Measurements from ENCODE around the gene TNS3.
"Not testable (repeated sequence)": the region's sequence is repeated elsewhere in the genome, so short reads cannot be mapped to it uniquely, and the experiment has no call there.

Gene TNS3

GRCh38 chr7:47610506-47611044 is 28.7 kb upstream of the TNS3 start:
- TF ChIP-seq GATA1 (IDR thresholded peaks at IDR 0.05; ENCODE audit: low read depth, low read length), result no peak
- TF ChIP-seq POLR2A (IDR thresholded peaks at IDR 0.05; ENCODE audit: low read length), result no peak
- no peak for DNase-seq

GRCh38 chr7:47609803-47610452 is 28.0 kb upstream of the TNS3 start:
- no peak for DNase-seq
- TF ChIP-seq POLR2A (IDR thresholded peaks at IDR 0.05; ENCODE audit: low read length) (no peak), GATA1 (IDR thresholded peaks at IDR 0.05; ENCODE audit: low read depth, low read length) (no peak)

GRCh38 chr7:47606593-47607046 is 24.7 kb upstream of the TNS3 start:
- DNase-seq, result not testable (repeated sequence)

- no peak for DNase-seq
- no peak for TF ChIP-seq GATA1 (IDR thresholded peaks at IDR 0.05; ENCODE audit: low read depth, low read length)
- no peak for TF ChIP-seq POLR2A (IDR thresholded peaks at IDR 0.05; ENCODE audit: low read length)
These were observed 24.1 kb upstream of the TNS3 start for GRCh38 chr7:47605816-47606575.

GRCh38 chr7:47604496-47604890 is 22.6 kb upstream of the TNS3 start:
- TF ChIP-seq POLR2A (IDR thresholded peaks at IDR 0.05; ENCODE audit: low read length) (no peak), GATA1 (IDR thresholded peaks at IDR 0.05; ENCODE audit: low read depth, low read length) (no peak)
- DNase-seq, result no peak

GRCh38 chr7:47603514-47604255 is 21.8 kb upstream of the TNS3 start:
- DNase-seq, result not testable (repeated sequence)

GRCh38 chr7:47602272-47603004 is 20.5 kb upstream of the TNS3 start:
- no peak for DNase-seq
- no peak for TF ChIP-seq POLR2A (IDR thresholded peaks at IDR 0.05; ENCODE audit: low read length)
- TF ChIP-seq GATA1 (IDR thresholded peaks at IDR 0.05; ENCODE audit: low read depth, low read length), result no peak

GRCh38 chr7:47601881-47602249 is 20.0 kb upstream of the TNS3 start:
- TF ChIP-seq GATA1 (IDR thresholded peaks at IDR 0.05; ENCODE audit: low read depth, low read length), result no peak
- TF ChIP-seq POLR2A (IDR thresholded peaks at IDR 0.05; ENCODE audit: low read length), result no peak

GRCh38 chr7:47601119-47601880 is 19.4 kb upstream of the TNS3 start:
- TF ChIP-seq POLR2A (IDR thresholded peaks at IDR 0.05; ENCODE audit: low read length) (no peak), GATA1 (IDR thresholded peaks at IDR 0.05; ENCODE audit: low read depth, low read length) (no peak)
- DNase-seq, result no peak

More at GRCh38 chr7:47601881-47602249, 20.0 kb upstream of the TNS3 start:
- DNase-seq, result no peak

GRCh38 chr7:47600199-47601118 is 18.5 kb upstream of the TNS3 start:
- TF ChIP-seq POLR2A (IDR thresholded peaks at IDR 0.05; ENCODE audit: low read length) (no peak), GATA1 (IDR thresholded peaks at IDR 0.05; ENCODE audit: low read depth, low read length) (no peak)
- no peak for DNase-seq

- no peak for TF ChIP-seq POLR2A (IDR thresholded peaks at IDR 0.05; ENCODE audit: low read length)
- TF ChIP-seq GATA1 (IDR thresholded peaks at IDR 0.05; ENCODE audit: low read depth, low read length), result no peak
- no peak for DNase-seq
These were observed 15.5 kb upstream of the TNS3 start for GRCh38 chr7:47597379-47597778.

GRCh38 chr7:47596502-47597202 is 14.7 kb upstream of the TNS3 start:
- no peak for DNase-seq
- TF ChIP-seq GATA1 (IDR thresholded peaks at IDR 0.05; ENCODE audit: low read depth, low read length) (no peak), POLR2A (IDR thresholded peaks at IDR 0.05; ENCODE audit: low read length) (no peak)
